GM12873 (cell line): ENCODE results near the gene ADORA2A.

Source experiments
- TF ChIP-seq, protein P1 (sequence below): IDR thresholded peaks from 2 replicates; pipeline ENCODE4 v1.5.1; 2012; ENCODE audit warnings: low read depth, mild to moderate bottlenecking, moderate library complexity, low read length, control low read depth; ENCODE audit not compliant: insufficient read depth; ENCODE audit errors: missing control alignments

The ADORA2A gene

DNA sequence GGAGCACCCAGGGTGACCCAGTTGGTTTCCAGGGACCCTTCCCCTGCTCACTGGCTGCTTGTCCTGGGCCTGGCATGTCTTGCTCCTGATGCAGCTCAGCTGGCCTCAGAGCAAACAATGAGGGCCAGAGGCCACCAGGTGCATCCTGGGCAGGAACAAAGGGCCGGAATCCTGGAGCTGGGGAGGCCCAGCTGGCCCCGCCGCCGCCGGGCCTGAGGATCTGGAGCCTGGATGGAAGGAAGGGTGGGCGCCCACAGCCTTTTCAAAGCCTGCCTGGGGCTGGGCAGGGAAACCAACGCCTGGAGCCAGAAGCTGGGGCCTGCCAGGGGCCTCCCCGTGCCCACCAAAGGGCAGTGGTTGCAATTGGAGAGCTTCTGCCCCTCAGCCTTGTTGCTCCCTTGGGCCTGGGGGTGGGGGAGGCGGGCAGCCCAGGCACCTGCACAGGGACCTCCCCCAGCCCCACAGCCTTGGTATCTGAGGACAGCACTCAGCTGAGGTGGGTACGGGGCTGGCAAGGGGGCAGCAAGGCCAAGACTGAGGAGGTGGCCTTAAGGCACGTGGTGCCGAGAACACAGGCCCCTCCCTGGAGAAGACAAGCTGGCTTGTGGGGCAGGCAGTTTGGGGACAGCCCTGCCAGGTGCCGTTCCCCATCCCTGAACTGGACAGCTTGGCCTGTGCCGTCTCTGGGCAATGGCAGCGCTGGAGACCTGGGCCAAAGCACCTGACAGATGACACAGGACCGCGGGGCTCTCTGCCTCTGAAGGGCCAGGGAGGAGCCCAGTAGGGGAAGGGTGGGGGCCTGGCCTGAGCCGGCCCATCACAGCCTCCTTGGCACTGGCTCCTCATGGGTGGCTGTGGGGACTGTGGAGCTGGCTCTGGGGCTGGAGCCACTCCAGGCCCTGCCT is 7.1 kb upstream of the ADORA2A start:
- TF ChIP-seq, protein P1, sequence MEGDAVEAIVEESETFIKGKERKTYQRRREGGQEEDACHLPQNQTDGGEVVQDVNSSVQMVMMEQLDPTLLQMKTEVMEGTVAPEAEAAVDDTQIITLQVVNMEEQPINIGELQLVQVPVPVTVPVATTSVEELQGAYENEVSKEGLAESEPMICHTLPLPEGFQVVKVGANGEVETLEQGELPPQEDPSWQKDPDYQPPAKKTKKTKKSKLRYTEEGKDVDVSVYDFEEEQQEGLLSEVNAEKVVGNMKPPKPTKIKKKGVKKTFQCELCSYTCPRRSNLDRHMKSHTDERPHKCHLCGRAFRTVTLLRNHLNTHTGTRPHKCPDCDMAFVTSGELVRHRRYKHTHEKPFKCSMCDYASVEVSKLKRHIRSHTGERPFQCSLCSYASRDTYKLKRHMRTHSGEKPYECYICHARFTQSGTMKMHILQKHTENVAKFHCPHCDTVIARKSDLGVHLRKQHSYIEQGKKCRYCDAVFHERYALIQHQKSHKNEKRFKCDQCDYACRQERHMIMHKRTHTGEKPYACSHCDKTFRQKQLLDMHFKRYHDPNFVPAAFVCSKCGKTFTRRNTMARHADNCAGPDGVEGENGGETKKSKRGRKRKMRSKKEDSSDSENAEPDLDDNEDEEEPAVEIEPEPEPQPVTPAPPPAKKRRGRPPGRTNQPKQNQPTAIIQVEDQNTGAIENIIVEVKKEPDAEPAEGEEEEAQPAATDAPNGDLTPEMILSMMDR = no peak

DNA sequence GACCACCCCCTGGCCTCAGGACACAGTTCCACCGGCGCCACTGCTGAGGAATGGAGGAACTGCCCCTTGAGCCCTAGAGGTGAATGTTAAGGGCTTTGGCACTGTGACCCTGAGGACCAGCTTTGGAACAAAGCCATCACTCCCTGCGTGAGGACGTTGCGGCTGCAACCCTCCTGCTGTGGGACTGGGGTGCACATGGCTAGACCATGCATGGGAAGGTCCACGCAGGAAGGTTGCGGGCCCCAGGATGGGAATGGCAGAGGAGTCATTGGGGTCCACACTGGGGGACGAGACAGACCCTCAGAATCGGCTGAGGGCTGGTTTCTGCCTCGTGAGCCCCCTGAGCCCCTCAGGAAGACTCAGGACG is 6.4 kb upstream of the ADORA2A start:
- TF ChIP-seq, protein P1 = no peak

DNA sequence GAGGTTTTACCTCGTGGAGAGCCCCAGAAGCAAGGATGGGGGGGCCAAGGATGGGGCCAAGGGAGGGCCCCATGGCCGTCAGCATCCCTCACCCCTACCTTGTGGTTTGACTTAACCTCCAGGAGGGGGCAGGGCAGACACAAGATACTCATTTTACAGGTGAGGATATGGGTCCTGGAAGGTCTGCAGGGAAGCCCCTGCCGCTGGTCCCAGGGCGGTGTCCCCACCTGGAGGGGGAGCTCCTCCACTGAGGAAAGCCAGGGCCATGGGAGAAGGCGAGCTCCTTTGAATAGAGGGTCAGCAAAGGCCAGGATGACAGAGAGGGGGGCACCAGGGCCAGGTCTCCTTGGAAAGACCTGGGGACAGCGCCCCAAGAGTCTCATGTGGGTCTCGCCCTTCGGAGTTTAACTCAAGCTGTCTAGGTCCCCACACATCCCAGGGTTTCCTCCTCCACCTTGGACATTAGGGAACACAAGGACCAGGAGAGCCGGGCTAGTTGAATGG is 5.9 kb upstream of the ADORA2A start:
- TF ChIP-seq, protein P1 = peak; percentile 58

DNA sequence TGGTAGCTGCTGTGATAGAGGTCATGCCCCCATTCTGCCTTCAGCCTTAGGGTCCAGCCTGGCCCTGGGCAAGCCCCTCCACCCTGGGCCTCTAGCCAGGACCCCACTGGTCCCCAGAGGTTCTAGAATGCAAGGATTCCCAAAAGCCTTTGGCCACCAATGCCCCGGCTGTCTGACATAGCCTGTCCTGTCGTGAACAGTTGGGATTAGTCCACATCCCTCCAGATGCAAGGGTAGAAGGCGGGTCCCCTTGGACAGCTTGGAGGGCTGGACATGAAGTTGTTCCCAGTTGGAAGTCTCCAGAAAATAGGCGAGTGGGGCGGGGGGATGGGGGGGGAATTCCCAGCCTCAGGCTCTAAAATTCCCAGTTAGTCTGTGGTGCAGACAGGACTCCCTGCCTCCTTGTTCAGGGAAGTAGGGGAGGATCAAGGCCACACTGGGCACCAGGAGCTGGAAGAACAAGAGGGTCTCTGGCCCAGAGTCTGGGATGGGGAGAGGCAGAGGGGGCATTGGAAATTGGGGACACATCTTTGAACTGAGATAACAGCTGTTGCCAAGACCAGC is 5.2 kb upstream of the ADORA2A start:
- TF ChIP-seq, protein P1 = no peak

DNA sequence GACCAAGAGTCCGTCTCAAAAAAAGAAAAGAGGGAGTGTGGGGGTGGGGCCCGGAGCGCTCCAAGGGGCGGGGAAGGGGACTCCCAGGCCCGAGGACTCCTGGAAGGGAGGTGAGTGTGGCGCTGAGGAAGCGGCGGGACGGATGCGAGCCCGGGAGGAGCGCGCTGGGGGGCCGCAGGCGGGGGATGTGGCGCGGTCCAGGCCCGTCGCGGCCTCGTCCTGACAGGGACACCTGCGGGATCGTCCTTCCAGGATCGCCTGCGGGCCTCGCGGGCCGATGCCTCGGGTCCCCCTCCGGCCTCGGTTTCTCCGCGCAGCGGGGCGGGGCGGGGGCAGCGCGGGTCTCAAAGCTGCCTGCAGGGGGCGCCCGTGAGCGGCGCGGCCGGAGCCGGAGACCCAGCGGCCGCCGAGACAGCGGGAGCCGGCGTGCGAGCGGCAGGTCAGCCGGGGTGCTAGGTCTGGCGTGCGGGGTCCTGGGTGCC is 3.8 kb upstream of the ADORA2A start:
- TF ChIP-seq, protein P1 = peak; percentile 70

DNA sequence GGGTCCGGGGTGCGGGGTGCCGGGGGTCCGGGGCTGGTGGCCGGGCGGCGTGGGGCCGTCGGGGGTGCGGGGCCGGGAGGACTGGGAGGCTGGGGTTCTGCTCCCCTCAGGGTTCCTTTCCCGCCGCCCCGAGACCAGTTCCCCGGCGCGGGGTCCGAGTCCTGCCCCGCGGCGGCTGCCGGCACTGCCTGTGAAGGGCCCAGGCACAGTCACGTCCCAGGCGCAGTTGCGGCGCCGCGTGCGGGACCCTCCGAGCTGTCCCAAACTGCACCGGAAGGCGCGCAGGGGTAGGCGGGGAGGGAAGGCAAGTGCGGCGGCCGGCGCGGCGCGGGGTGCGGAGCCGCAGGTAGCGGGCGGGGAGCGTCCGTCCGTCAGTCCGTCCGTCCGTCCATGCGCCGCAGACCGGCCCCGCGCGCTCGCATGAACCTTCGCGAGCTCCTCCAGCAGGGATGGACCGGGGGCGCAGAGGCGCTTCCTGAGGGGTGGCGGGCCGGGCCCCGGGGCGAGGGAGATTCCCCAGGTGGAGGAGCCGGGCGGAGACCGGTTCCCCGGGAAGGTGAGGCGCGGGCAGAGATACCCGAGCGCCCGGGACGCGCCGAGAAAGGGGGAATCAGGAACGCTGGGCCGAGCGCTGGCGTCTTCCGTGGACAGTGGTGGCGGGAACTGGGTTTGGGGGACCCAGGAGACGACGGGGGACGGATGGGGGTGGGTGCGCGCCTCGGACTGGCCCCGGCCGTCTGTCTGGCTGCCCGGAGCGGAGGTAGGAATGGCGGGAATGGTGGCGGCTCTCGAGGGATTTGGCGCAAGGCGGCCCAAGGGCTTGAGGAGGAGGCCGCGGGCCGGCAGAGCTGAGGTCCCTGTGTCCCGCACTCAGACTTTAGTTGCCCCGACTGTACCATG is 3.1 kb upstream of the ADORA2A start:
- TF ChIP-seq, protein P1 = no peak
